AG09319 (cell line): ENCODE data around the gene OVCA2.
A peak's percentile ranks its signal among the peaks of the same experiment; 100 is the strongest.

Experiments used
- DNase-seq: peaks from one replicate; pipeline ENCODE4 v3.0.0-alpha.2; 2010; ENCODE audit warnings: low read depth; ENCODE audit errors: extremely low read depth
- CTCF ChIP-seq: IDR thresholded peaks from 2 replicates; pipeline ENCODE4 v1.5.1; 2011; ENCODE audit warnings: low read depth, mild to moderate bottlenecking, inconsistent platforms, low read length, moderate library complexity

Gene OVCA2

GRCh38 chr17:2071455-2072281 lies 29.8 kb downstream of the OVCA2 start:
- DNase-seq, result no peak

GRCh38 chr17:2074919-2075318 lies 33.1 kb downstream of the OVCA2 start:
- no peak for TF ChIP-seq CTCF
- no peak for DNase-seq

More at GRCh38 chr17:2071455-2072281, 29.8 kb downstream of the OVCA2 start:
- no peak for TF ChIP-seq CTCF

GRCh38 chr17:2075336-2076086 lies 33.7 kb downstream of the OVCA2 start:
- TF ChIP-seq CTCF, result peak; percentile 1
- DNase-seq, result no peak

- TF ChIP-seq CTCF, result no peak
- DNase-seq, result no peak
These were observed 34.5 kb downstream of the OVCA2 start for GRCh38 chr17:2076087-2076984.

- DNase-seq, result no peak
- no peak for TF ChIP-seq CTCF
These were observed 35.2 kb downstream of the OVCA2 start for GRCh38 chr17:2077040-2077439.

- no peak for TF ChIP-seq CTCF
- no peak for DNase-seq
These were observed 39.7 kb downstream of the OVCA2 start for GRCh38 chr17:2081564-2081963.
